HG03060 (cell line): ENCODE measurements around the gene CYP4F22.
"Not testable (repeated sequence)": the region's sequence is repeated elsewhere in the genome, so short reads cannot be mapped to it uniquely, and the experiment has no call there.

Experiments used
- ATAC-seq: cut with Tn5 transposase; IDR thresholded peaks from one replicate; pipeline ENCODE4 v1.9.1; 2021; ENCODE audit warnings: low read depth, moderate number of reproducible peaks; ENCODE audit not compliant: unreplicated experiment

Gene CYP4F22

DNA sequence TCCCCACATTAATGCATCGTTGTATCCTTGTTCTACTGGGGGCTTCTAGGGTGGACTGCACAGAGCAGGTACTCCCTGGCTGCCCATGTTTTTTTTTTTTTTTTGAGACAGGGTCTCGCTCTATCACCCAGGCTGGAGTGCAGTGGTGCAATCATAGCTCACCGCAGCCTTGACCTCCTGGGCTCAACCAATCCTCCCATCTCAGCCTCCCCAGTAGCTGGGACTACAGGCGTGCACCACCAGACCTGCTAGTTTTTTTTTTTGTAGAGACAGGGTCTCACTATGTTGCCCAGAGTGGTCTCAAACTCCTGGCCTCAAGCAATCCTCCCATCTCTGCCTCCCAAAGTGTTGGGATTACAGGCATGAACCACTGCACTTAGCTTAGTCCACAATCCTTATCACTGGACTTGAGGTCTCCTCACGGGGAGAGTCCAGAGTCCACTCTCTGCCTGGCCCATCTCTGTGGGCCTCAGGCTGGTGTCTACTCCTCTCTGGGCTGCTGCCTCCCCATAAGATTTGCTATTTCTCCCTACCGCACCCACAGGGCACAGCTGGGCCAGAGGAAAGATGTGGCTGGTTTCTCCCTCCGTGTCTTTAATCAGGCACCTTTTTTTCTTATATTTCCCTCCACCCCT is 56.3 kb downstream of the CYP4F22 start:
- ATAC-seq = no peak

- no peak for ATAC-seq
Observed at GRCh38 chr19:15570420-15570819, 62.1 kb downstream of the CYP4F22 start.

GRCh38 chr19:15575406-15575805 is 67.1 kb downstream of the CYP4F22 start:
- ATAC-seq = no peak

DNA sequence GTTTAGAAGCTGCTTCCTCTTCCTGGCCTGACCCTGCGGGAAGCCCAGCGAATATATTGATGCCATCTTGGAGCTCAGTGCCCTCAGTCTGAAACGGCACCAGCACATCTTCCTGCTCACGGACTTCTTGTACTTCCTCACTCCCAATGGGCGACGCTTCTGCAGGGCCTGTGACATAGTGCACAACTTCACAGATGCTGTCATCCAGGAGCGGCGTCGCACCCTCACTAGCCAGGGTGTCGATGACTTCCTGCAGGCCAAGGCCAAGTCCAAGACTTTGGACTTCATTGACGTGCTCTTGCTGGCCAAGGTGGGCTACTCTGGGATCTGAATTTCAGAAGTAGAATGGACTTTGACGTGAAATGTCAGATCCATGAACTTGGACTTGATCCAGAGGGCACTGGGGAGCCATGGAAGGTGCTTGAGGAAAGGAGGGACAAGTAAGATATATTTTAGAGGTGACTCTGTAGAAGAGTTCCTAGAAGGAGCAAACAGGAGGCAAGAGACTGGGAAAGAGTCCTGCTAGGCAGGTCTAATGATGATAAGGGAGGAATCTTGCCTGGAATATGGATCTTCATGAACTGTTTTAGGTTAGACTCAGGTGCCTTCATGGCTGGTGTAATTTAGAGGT is 68.3 kb downstream of the CYP4F22 start:
- no peak for ATAC-seq

DNA sequence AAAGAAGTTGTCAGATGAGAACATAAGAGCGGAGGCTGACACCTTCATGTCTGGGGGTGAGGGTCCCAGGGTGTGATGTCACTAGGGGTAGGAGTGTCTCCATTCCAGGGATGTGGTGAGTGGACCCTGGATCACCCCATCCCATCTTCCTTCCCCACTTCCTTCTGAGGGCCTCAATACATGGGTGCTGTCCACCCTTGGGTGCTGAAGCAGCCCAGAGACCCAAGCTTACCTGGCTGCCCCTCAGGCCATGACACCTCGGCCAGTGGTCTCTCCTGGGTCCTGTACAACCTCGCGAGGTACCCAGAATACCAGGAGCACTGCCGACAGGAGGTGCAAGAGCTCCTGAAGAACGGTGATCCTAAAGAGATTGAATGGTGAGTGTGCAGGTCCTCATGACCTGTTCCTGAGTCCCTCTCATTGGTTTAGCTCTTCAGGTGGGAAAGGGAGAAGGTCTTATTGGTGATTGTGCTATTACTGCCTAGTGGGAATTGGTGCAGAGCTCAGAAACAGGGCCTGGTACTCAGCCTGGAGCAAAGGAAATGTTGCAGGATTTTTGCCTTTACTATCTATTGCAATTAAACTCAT is 69.0 kb downstream of the CYP4F22 start:
- no peak for ATAC-seq

DNA sequence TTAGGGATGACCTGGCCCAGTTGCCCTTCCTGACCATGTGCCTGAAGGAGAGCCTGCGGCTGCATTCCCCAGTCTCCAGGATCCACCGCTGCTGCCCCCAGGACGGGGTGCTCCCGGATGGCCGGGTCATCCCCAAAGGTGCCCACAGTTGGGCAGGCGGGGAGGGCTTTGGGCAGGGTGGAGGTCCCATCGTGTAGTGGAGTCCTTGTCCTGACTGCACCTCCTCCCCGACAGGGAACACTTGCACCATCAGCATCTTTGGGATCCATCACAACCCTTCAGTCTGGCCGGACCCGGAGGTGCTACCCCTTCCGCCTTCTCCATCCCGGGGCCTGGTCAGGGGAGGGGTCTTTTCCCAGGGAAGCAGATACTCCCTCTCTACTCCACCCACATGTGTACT is 75.0 kb downstream of the CYP4F22 start:
- ATAC-seq = no peak

DNA sequence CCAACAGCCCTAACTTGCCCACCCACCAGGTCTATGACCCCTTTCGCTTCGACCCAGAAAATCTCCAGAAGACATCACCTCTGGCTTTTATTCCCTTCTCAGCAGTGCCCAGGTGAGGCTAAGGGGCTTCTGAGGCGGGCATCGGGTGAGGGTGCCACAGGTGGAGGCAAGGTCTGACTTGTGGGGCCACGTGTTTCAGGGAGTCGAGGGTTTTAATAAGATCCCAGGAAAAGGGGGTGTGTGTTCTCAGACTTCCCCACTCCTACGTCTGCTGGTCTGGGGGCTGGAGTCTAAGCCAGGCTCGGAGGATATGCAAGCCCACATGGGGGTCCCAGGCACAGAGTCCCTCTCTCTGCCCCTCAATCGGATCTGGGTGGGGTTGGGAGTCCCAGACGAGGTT is 75.8 kb downstream of the CYP4F22 start:
- no peak for ATAC-seq

- ATAC-seq = no peak
Observed at GRCh38 chr19:15584541-15585115, 76.3 kb downstream of the CYP4F22 start.

DNA sequence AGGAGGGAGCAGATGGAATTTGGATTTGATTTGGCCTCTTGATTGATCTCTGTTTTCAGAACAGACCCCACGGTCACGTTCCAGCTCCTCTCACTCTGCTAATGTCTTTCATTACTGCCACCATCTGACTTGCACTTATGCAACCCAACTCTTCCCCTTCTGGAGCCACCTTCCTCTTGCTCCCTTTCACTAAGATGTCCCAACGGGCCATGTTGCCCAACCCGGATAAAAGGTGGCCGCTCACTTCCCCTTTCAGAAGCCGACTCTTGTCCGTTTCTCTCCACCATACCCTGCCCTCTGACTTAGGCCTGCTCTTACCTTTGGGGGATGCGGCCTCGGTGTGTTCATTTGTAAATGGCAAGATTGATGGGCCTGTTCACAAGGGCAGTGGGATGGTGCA is 79.3 kb downstream of the CYP4F22 start:
- no peak for ATAC-seq

GRCh38 chr19:15588265-15588664 is 79.9 kb downstream of the CYP4F22 start:
- ATAC-seq = no peak

DNA sequence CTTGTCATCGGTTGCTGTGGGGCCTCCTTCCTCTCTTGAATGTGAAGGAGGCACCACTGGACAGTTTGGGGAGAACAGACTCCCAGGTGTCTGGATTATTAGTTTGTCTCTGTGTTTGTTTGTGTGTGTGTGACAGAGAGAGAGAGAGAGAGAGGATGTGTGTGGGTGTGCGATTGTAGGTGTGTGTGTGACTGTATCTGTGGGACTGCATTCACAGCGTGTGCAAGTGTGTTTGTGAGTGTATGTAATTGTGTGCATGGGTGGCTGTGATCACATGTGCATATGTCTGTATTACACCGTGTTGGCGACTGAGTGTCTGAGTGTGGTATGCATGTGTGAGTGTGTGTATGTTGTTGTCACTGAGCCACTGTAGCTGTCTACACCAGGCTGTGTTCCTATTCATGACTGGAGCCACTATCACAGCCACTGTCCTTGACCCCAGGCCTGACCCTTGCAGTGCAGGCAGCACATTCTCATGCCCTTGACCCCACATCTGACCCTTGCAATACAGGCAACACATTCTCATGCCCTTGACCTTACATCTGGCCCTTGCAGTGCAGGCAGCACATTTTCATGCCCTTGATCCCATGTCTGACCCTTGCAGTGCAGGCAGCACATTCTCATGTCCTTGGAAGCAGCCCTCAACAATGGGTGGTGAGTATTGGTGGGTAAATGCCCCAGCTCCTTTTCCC is 81.6 kb downstream of the CYP4F22 start:
- ATAC-seq = no peak

- ATAC-seq = no peak
Observed at GRCh38 chr19:15591796-15592195, 83.5 kb downstream of the CYP4F22 start.

- ATAC-seq = not testable (repeated sequence)
Observed at GRCh38 chr19:15592506-15592905, 84.2 kb downstream of the CYP4F22 start.

DNA sequence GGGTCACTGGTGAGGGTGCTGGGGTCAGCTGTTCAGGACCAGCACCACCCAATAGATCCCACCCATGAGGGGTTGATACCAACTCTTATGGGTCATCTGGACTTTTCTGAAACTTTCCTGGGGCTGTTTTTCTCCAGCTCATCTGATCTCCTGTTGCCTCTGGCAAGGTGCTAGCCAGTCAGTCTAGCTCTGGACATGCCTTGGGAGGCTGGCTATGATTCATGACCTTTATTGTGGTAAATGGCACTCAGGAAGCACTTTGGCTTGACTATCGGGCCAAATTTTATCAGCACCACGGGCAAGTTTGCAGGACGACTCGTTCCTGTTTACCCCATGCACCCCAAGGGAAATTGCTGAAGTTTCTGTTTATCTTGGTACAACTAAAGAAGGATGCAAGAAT is 85.4 kb downstream of the CYP4F22 start:
- not testable (repeated sequence) for ATAC-seq

DNA sequence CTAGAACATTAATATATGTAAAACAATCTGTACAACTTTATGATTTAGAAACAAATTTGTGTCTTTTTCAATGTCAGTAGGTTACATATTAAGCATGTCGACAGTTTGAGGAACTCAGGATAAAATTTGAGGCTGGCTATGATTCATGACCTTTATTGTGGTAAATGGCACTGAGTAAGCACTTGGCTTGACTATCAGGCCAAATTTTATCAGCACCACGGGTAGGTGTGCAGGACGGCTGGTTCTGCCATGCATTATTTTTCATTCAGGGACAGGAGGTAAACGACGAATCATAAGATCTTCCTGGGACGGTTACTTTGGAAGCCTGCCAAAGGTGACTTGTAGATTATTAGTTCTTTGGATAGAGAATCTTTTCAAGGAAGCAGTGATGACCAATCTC is 86.7 kb downstream of the CYP4F22 start:
- ATAC-seq = no peak
